ENCODE data around the gene SPATA31A3.
"Not testable (repeated sequence)": the region's sequence is repeated elsewhere in the genome, so short reads cannot be mapped to it uniquely, and the experiment has no call there.

The SPATA31A3 gene

GRCh38 chr9:66992450-66992849 is at the start of gene SPATA31A3:
SPATA31A3 (minus strand) TSS chr9:66992550; CDS start chr9:66992521, 29 bp downstream.
- DNase-seq = not testable (repeated sequence)

GRCh38 chr9:66952576-66952975 is 39.8 kb downstream of the SPATA31A3 start:
- not testable (repeated sequence) for DNase-seq

DNA sequence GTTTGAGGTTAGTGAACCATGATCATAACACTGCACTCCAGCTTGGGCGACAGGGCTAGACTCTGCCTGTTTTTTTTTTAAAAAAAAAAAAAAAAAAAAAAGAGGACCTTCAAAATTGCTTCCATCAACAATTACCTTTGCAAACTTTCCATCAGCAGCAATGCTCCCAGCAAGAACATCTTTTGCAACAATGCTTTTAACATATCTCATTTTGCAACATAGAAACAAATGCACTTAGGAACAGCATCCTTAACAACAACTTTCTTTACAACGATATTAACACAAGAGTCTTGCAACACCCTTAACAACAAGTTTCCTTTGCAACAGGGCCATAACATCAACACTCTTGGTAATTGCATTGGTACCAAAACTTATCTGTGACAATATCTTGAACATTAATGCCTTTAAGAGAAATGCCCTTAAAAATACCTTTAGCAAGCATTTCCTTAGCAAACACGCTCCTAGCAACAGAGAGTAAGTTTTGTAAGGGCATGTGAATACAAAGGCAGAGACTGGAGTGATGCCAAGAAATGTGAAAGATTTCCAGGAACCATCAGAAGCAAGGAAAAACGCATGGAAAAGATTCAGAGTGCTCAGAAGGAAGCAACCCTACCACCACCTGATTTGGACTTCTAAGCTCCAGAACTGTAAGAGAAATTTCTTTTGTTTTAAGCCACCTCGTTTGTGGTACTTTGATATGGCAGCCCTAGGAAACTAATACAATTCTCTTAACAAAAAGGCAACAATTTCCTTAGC is 49.8 kb downstream of the SPATA31A3 start:
- DNase-seq = not testable (repeated sequence)

GRCh38 chr9:66939878-66940830 is 52.2 kb downstream of the SPATA31A3 start:
- not testable (repeated sequence) for DNase-seq

DNA sequence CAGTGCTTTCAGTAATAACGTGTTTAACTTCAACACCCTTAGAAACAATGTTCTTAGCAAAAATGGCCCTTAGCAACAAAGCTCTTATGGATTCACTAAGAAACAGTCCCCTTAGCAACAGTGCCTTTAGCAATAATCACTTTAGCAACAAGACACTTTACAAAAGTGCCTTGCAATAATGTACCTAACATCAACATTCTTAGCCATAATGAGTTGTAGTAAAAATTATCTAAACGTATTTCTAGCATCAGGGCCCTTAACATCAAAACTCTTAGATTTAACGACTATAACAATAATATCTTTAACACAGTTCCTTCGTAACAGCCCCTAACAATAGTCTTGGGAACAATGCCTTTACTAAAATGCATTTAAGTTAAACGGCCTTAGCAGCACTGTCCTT is 54.0 kb downstream of the SPATA31A3 start:
- DNase-seq = not testable (repeated sequence)

DNA sequence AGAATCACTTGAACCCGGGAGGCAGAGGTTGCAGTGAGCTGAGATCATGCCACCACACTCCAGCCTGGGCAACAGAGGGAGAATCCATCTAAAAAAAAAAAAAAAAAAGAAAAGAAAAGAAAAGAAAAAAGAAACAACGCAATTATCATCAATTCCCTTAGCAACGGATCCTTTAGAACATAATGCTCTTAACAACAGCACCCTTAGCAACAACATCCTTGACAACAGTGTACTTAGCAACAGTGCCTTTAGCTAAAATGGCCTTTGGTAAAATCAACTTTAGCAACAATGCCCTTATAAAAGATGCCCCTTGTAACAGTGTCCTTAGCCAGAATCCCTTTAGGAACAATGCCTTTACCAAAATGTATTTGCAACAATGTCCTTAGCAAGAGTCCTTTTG is 54.7 kb downstream of the SPATA31A3 start:
- not testable (repeated sequence) for DNase-seq
